GM21423 (cell line): ENCODE measurements around the gene RBM6.

Source experiments
- ATAC-seq: cut with Tn5 transposase; IDR thresholded peaks from one replicate; pipeline ENCODE4 v1.9.1; 2021; ENCODE audit warnings: mild to moderate bottlenecking, moderate library complexity; ENCODE audit not compliant: unreplicated experiment

Gene RBM6

GRCh38 chr3:50088725-50089608, 149.0 kb downstream of the RBM6 start, which contains the start of gene RBM5:
Gene RBM5, plus strand, starts transcription at chr3:50088919. Its CDS starts 1,516 bp downstream, at chr3:50090435.
- peak; percentile 98 for ATAC-seq

DNA sequence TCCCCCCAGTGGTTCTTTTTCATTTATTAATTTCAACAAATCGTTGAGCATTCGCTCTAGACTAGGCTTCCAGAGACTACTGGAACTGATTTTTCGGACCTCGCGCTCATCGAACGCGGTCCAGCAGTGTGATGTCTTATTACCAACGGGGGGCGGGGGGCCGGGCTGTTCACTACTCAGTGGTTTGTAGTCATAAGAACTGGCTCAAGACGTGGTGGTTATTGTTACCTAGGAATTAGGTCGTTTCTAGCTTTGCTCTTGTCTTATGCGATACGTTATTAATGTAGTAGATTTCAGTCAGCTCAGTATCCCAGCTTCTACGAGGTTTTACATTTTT, 149.6 kb downstream of the RBM6 start:
- peak; percentile 14 for ATAC-seq

GRCh38 chr3:50090984-50091383, 151.0 kb downstream of the RBM6 start:
- ATAC-seq: no peak

DNA sequence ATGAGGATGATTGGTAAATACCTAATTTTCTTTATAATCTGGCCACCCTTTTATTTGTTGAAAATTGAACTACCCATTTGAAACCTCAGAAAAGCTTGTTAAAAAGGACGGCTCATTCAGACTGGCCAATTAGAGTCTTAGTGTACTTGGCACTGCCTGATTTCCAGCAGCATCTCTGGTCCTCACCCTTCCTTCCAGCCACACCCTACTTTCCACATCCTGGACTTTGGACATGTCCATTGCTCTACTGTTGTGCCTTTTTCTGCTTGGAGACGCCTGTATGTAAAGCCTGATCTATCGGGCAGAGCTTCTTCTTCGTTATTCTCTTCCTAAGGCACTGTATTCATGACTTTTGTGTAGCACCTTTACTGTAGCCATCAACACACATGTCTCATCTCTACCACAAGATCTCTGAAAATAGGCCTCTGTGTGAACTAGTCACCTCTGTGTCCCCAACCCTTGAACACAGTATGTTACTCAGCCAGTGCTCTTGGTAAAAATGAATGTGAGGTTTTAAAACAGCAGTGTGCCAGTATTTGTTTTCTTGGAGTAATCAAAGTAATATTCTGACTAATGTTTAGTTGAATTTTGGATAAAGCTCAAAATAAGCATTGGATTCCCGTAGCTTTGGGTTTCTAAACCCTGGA, 155.5 kb downstream of the RBM6 start:
- ATAC-seq: no peak

DNA sequence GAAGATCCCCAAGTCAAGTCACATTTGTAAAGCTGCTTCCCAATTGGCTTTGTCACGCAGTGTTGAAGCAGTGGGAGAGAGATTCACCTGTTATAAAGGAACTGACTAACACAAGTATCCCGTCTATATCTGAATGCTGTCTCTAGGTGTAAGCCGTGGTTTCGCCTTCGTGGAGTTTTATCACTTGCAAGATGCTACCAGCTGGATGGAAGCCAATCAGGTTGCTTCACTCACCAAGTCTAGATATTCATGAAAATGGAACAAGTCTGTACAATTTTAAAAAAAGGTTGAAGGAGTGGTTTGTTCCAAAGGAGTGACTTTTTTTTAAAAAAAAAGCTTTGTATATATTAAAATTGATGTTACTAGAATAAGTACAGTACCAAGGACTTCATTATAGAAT, 160.4 kb downstream of the RBM6 start:
- no peak for ATAC-seq

- no peak for ATAC-seq
These were observed 161.3 kb downstream of the RBM6 start for GRCh38 chr3:50100956-50101845.

DNA sequence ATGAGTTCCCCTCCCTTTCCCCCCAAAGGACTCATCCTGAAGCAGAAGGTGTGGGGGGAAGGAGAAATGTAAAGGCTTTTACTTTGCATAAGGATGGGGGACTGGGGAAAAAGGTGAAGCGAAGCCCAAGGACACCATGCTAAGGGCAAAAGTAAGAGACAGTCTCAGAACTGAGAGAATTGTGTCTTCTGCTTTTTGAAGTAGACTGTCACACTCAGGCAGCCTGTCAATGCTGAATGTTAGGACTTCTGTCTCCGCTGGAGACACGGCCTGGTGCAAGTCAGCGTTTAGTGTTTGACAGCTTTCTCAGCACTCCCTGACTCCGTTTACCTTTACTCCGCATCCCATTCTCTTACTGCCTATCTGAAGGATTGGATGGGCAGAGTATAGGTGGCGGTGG, 162.6 kb downstream of the RBM6 start:
- no peak for ATAC-seq

DNA sequence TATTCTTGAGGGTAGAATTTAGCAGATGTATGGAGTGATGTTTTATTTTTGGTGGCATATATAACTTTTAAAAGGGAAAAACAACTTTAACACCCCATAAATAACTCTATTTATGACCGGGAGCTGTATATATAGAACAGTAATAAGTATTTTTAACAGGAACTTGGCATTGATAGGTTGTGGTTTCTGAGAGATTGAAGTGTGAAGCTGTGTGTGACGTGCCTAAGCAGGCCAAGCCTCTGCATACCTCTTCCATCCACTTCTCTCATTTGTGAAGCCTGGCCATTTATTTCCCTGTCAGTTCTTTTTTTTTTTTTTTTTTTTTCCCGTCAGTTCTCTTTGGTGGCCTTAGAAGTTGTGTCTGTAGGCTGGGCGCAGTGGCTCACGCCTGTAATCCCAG, 171.8 kb downstream of the RBM6 start:
- no peak for ATAC-seq

GRCh38 chr3:50112462-50112861, 172.5 kb downstream of the RBM6 start:
- ATAC-seq: no peak

- no peak for ATAC-seq
These were observed 177.2 kb downstream of the RBM6 start for GRCh38 chr3:50117120-50117519.

DNA sequence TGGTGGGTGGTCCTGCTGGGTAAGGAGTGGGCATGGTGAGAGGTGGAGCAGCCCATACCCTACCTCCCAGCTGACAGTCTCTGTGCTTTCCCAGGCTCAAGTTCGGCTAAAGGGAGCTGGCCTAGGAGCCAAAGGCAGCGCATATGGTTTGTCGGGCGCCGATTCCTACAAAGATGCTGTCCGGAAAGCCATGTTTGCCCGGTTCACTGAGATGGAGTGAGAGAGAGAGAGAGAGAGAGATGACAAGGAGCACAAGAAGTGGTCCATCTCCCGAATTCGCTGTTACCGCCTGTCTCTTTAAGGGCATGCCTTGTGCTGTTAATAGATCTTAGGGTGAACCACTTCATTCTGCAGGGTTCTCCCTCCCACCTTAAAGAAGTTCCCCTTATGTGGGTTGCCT, 178.3 kb downstream of the RBM6 start:
- no peak for ATAC-seq

GRCh38 chr3:50119786-50120185, 179.8 kb downstream of the RBM6 start:
- no peak for ATAC-seq

- no peak for ATAC-seq
These were observed 180.6 kb downstream of the RBM6 start for GRCh38 chr3:50120364-50121071.

DNA sequence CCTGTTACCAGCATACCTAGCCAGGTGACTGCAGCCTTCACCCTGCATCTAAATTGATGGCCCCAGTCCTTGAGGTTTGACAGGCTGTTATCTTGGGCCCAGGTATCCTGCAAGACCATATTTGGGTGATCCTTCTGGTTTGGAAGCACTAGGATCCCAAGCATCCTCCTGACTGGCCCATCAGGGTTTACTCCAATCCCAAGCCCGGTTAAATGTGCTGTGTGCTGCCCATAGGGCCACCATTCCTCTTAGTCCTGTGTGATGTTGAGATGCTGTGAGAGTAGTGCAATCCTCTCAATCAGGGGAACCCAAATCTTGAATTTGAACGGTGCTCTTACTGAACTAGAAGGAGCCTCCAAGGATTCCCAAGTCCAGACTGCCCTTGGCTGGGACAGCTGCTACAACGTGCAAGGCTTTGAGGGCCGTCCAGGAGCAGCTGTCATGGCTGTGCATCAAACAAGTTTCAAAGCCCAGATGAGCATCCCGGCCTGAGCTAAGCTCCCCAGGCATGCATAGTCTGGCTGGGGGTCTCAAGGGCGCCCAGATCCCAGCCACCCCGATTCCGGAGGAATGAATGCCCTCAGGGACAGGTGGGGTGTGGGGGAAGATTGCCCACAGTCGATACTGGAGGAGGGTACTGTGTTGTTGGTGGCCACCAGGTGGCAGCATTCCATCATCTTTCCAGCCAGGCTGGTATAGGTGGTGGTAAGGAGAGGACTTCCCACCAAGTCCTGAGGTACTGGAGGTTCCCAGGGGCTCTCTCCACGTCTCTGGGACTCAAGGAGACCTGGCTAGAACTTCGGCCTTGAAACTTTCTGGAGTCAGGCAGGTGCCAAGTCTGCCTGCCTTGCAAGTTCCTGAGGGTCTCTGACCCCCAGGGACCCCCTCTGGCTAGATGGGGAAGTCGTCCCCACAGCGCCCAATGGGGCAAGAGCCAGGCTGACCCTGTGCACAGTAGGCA, 181.4 kb downstream of the RBM6 start:
- no peak for ATAC-seq

- ATAC-seq: no peak
These were observed 182.1 kb downstream of the RBM6 start for GRCh38 chr3:50122071-50122470.

DNA sequence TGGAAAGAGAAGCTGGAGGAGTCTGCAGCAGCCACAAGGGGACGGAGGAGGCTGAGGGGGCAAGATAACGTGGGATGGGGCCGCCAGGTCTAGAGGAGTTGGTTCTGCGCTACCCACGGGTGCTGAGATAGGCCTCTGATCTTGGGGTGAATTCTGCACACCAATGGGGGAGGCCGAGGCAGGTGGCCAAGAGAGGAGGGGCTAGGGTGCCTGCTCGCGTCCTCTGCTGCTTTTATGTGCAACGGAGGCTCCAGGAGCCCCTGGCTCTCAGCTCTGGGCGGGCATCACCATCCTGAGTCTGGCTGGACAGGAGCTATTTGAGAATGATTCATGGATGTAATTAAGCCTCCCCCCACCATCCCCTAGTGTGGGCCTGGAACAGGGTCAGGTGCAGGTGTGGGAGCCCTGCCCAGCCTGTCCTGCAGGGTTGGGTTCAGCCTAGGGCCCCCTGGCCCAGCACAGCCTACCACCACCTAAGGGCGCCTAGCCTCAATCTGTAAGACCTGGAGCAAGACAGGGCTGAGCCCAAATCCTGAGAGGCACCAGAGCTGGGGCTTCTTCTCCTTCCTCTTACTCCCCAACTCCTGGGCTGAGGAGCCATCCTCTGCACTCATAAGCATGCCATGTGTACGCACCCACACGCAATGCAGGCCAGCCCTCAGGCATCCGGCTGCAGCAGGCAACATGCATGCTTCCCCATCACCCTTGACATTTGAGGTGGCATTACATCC, 182.9 kb downstream of the RBM6 start:
- no peak for ATAC-seq

- ATAC-seq: no peak
These were observed 183.6 kb downstream of the RBM6 start for GRCh38 chr3:50123394-50124051.

GRCh38 chr3:50124052-50124799, 184.3 kb downstream of the RBM6 start:
- no peak for ATAC-seq
